HK-2 (cell line): ENCODE data around the gene SPATA31C2.
"Not testable (repeated sequence)": the region's sequence is repeated elsewhere in the genome, so short reads cannot be mapped to it uniquely, and the experiment has no call there.

Experiments
- DNase-seq: peaks from one replicate; pipeline ENCODE4 v3.0.0-alpha.2; 2018; ENCODE audit not compliant: unreplicated experiment

SPATA31C2 gene

DNA sequence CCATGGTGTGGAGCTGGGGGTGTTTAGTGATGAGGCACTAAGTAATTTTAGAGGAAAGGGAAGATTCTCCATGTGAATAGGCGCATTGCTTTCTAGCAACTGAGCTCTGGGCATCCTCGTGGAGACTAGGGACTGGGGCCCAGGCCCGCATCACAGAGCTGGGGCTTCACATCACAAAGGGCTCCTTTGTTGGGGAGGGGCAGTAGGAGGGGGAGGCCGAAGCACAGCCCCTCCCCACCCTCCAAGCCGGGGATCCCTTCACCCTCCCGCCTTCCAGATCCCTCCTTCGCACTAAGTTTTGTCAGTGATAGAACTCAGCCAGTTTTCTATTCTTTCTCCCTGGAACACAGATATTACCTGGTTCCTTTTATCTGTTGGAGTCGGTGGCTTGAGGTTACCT is at the start of gene SPATA31C2:
SPATA31C2 (minus strand) TSS at position 101 of the 400 bp plus-strand sequence; CDS start at position 72, 29 bp downstream.
- DNase-seq: not testable (repeated sequence)

DNA sequence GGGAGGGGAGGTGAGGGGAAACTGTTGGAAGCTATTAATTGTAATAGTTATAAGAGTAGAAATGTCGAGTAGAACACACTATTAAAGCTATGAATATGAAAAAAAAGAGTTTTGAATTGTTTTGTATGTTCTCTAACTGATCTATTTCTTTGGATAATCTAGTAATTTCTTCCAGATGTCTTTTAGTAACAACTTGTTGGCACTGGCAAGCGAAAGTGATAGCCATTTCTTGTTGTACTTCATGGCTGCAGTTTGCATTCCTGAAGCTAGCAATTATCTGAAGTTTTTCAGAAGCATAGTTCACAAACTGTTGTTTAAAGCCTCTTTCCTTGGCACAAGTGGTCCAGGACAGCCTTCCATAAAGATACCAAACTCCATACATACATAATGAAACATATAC is 49.4 kb upstream of the SPATA31C2 start:
- DNase-seq: no peak

DNA sequence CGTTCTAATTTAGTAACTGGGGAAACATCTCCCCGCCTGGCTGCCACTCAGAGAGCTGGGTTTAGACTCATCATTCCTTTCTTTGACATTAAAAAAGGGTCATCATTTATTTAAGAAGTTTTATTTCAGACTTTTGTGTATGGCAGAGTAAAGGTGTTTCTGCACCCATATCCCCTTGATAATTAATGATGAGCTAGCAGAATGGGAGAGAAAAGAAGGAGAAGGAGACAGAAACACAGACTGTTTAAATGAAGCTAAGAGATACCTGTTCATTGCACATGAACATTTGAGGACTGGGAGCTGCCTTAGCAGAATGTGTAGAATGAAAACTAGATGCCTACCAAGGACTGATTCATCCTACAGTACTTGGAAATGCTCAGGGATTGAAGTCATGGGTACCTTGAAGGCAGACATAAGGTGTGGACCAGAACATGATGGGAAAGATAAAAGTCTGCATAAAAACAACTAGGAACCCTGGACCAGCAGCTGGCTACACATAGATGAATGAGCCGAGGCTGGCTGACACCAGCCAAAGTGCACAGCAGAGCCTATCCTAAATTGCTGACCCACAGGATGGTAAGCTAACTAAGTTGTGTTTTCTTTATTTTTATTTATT is 48.3 kb upstream of the SPATA31C2 start:
- no peak for DNase-seq

DNA sequence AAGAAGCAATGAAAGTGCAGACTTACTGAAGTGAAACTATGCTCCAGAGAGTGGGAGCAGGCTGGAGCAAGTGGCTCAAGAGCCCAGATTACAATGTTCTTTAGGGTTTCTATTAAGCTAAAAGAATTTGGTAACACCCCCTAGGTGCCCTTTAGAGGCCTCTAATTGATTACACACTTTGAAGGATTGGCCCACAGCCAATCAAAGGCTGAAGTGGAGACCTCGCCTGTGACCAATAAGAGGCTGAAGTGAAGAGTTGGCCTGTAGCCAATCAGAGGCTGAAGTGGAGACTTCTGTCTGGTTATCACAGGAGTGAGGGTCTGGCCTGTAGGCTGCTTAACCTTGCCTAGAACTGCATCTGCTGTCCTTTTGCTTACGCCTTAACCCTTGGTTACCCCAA is 46.7 kb upstream of the SPATA31C2 start:
- DNase-seq: no peak

DNA sequence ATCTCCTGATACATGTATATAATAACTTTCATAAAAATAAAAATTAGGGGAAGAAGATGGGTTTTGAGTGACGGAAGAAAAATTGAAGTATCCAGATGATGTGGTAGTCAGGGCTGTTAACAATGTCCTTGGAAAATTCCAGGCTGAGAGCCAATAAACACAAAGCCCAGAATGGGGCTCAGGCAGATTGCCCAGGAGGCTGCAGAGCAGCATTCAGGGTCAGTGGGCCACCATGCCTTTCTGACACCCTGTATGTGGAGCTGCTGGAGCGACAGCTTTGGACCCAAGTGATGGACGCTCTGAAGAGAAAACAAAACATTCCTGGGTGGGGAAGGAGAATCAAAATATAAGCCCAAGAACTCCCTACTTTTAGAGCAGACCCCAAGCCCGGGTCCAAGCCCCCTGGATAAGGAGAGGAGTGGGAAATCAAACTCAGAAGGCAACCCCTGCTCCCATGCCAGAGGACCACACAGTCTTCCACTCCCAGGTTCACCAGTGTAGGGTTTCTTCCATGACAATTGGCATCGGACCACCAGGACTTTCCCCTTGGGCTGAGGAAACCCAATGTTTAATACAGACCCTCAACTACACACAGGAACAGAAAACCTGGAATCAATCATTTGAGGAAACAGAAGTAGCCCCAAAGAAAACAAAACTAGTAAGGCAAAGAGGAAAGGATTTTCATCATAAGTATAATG is 45.7 kb upstream of the SPATA31C2 start:
- DNase-seq: no peak

DNA sequence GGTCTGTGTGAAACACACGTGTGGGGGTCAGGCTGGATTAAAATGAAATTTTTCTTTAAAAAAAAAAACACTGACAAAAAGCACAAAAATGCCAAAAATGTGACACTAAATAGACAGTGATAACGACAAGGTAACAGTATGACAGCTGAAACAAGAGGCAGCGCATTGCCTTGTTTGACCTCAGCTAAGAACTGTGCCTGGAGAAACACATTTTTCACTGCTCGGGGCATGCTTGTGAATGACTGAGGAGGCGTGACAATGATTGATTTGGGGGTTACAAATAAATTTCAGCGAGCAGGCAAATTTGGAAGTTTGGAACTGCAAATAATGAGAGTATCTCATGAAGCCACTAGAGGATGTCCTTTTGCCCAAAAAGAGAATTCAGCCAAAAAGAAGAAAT is 44.2 kb upstream of the SPATA31C2 start:
- no peak for DNase-seq

DNA sequence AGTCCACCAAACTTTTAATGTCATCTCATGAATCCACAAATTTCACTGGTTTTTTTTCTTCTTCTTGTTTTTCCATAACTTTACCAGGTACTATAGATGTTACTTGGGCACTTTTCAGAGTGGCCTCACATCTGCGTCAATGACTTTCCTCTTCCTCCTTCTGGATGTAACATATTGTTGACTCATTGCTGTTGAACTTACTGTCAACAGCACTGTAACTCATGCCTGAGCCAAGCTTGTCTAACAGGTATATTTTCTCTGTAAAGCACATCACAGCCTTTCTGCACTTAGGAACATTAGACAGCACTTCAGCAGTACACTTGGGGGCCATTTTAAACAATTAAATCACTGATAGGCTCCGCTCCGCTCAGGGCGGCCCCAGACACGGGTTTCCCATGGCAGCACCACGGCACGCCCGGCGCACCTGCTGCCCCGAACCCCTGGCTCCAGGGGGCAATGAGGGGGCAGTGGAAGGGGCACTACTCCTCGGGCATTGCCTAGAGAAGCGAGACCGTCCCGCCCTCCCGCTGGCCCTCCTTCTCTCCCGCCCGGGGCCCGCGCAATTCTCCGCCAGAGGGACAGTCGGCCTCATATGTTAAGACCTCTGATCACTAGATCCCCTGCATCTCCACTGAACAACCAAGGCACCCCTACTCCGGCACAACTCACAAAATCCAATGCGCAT is 41.9 kb upstream of the SPATA31C2 start:
- no peak for DNase-seq

DNA sequence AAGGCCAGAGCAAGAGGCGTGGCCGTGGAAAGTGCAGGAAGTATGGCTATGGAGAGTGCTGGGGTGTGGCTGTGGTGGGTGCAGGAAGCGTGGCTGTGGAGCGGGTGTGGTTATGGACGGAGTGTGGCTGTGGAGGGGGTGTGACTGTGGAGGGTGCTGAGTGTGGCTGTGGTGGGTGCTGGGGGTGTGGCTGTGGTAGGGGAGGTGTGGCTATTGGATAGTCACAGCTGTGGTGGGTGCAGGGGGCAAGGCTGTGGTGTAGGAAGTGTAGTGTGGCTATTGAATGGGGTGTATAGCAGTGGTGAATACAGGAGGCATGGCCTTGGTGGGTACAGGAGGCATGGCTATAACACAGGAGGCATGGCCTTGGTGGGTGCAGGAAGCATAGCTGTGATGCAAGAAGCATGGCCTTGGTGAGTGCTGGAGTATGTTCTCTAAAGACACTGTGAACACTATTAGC is 40.8 kb upstream of the SPATA31C2 start:
- no peak for DNase-seq

DNA sequence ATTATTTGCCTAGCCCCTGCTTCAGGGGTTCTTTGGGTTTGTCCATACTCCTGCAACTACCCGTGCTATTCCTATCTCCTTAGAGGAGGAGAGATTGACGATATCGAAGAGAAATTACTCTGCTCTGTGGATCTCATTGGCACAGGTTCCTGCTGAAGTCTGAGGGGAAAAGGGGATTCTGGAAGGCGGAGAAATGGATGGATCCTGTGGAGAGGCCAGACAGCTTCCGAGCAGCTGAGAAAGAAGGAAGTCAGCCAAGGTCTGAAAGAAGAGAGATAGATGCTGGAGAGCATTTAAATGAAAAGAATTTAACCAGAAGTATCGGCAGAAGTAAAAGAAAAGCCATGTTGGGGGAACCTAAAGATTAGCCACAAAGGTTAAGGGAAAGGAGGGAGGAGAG is 40.4 kb upstream of the SPATA31C2 start:
- DNase-seq: no peak

DNA sequence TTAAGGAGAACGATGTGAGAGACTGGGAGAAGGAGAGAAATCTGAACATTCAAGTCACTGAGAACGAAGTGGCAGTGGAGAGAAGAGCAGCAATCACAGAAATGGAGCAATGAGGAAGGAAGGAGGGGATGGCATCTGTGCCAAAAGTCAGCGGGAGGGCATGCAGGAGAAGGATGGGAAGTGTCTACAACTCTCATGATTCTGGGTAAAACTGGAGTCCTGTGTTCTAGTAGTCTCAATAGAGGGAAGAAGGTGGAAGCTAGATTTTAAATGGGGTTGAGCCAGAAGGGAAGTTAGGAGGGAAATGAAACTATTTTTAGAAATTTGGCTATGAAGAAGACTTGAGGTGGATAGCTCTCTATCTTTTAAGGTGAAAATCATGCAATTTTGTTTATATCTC is 39.1 kb upstream of the SPATA31C2 start:
- DNase-seq: no peak

DNA sequence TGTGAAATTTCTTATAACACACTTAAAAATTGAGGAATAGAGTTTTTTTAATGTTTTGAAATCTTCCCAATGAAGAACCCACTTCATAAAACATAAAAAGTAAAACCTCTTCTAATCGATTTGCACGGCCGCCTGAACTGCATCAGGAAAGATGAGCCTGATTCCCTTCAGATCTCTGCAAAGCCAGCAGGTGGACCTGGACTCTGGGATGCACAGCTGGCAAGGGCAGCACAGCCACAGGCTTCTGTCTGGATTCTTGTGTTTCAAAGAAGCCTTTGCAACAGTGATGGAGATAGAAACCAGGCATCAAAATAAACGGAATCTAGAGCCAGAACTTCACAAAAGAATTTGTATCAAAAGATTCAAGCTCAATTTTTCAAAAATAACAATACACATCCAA is 36.0 kb upstream of the SPATA31C2 start:
- no peak for DNase-seq

DNA sequence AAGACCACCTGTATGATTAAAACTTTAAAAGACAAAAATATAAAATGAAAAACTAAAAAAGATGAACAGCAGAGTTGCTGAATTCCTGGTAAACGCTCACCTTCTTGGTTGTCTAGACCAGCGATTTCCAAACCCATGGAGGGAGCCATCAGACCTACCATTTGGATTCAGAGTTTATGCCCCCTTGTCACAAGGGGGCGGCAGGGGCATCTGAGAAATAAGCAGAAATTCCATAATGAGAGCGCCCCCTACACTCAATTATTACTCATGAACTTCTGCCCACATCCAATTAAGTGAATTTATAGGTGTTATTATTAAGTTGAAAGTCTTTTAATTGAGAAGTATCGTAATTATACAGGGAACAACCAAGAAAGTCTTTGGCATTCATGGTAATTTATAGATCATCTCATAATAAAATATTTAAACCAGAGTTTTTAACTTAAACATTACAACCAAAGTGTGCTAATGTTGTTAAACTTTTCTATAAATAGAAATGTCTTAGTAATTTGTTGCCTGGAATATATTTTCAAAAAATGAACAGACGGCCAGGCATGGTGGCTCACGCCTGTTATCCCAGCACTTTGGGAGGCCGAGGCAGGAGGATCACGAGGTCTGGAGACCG is 35.2 kb upstream of the SPATA31C2 start:
- peak; percentile 40 for DNase-seq

DNA sequence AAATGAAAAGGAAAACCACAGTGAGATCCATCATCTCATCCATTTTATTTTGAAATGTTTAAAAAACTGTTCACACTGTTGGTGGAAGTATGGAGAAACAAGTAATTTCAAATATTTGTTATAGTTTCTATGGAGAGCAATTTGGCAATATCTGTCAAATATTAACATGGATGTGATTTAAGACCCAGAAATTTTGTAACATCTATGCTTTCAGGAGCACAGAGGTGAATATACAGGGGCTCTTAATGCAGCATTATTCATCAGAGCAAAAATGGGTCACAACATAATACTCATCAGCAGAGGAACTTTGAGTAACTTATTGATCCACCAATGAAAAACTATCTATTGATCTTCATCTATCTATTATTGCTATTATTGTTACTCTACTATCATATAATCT is 31.4 kb upstream of the SPATA31C2 start:
- no peak for DNase-seq

DNA sequence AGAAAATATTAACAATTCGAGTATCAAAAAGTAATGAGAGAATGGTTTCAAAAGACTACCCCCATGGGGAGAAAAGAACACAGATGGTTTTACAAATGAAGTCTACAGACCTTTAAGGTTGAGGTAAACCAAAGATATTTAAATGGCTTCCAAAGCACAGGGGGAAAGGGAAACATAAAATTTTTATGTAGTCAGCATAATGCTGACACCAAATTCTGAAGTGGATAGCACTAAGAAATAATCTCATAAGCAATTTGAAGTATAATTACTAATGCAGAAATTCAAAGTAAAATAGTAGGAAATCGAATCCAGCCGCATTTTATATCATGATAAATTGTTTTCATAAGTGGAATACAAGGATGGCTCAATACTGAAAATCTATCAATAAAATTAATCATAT is 30.3 kb upstream of the SPATA31C2 start:
- no peak for DNase-seq

DNA sequence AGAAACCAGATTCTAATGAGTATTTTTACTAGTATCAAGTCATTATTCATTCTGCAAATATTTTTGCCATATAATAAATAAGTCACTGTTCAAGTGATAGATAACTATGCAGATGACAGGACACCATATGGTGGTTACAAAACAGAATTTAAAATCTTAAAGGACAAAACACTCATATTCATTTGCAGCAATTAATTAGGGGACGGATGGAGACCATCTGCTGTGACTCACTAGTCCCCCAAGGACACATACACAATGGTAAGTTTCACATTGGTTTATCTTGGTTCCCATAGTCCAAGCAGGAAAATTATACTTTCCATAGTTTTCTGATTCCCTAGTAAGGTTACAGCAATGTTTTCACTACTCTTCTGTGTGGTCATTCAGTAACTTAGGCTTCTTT is 28.4 kb upstream of the SPATA31C2 start:
- DNase-seq: no peak

DNA sequence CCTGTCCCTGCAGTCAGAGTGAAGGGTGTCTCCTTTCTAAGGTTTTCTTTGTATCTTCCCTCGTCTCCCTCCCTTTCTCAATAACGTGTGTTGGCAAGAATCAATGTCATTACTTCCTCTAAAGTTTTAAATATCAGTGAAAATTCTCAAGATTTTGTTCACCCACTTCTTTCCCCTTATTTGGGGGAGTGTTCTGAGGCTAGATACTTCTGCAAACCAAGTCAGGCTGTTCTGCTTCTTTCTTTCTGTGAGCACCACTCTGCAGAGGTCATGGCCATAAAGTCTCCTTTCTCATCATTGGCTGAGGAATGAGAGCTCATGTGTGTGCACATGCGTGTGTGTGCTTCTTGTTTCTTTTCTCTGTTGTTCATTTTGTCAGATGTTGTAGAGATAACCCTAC is 26.6 kb upstream of the SPATA31C2 start:
- no peak for DNase-seq

DNA sequence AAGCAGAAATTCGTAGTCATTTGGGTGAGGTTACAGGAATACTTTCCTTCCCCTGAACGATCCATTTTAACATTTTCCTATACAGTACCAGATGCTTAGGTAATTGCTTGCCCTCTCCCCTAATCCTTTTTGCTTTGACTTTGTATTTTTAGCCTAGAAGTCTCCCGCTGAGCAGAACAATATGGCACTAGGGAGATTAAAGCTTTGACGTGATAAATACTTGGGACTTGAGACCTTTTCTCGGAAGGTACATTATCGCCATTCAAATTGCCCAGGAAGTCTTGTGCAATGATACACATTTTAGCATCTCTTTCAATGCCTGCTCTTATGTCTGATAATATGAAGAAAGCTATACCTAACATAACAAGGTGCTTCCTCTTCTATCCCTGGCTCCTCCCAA is 22.9 kb upstream of the SPATA31C2 start:
- DNase-seq: no peak

DNA sequence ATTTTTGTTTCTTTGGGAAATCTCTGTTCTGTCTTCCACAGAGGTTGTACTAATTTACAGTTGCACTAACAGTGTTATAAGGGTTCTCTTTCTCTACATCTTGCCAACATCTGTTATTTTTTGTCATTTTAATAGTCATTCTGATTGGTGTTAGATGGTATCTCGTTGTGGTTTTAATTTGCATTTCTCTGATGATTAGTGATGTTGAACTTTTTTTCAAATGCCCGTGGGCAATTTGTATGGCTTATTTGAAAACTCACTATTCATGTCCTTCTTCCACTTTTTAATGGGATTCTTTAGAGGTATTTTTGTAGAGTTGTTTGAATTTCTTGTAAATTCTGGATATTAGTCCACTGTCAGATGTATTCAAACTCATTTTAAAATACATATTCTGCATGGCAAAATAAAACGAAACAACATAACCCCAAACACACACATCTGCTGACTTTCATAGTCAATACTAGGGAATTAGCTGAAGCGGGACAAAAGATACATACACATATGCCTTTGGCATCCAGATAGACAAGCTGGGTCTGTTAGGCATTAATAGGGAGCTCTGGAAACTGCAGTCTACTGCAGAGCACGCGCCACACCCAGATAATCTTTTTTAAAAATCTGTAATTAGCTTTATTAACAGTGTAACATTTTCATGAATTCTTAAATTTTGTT is 5.8 kb upstream of the SPATA31C2 start:
- DNase-seq: no peak

DNA sequence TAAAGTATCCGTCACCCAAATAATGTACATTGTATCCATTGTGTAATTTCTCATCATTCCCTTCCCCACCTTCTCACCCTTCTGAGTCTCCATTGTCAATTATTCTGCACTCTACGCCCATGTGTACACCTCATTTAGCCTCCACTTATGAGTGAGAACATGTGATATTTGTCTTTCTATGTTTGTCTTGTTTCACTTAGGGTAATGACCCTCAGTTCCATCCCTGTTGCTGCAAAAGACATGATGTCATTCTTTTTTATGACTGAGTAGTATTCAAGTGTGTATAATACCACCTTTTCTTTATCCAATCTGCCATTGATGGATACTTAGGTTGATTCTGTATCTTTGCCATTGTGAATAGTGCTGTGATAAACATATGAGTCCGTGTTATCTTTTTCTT is 4.9 kb upstream of the SPATA31C2 start:
- no peak for DNase-seq

DNA sequence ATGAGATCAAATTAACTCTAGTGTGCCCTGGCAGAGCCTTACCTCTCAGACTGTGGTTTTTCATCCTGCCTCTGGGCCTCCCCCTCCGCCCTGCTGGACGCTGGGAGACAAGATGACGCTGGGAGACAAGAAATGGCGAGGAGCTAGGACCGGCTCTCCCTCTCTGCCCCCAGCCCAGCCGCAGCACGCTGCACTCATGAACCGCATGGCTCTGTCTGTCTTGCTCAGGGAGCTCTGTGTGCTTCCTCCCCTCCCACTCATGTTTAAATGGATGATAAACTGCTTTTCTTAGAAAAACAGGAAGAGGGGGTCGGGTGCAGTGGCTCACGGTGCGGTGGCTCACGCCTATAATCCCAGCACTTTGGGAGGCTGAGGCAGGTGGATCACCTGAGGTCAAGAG is 4.7 kb downstream of the SPATA31C2 start:
- not testable (repeated sequence) for DNase-seq

DNA sequence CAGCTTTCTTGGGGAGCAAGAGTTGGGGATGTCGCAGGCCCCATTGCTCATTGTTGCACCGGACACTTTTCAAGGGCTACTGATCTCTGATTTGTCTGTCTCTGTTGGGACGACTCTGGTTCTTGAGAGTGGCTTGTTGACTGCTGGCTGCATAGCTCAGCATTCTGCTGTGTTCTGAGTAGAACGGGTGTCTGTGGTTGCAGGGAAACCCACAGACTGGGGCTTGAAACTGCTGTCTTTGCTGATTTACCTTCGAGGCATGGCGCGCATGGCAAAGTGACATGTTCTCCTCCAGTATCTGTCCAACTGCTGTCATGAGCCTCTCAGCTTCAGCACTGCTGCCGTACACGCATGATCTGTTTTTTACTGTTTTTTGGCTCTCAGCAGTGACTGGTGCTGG is 8.7 kb downstream of the SPATA31C2 start:
- not testable (repeated sequence) for DNase-seq

DNA sequence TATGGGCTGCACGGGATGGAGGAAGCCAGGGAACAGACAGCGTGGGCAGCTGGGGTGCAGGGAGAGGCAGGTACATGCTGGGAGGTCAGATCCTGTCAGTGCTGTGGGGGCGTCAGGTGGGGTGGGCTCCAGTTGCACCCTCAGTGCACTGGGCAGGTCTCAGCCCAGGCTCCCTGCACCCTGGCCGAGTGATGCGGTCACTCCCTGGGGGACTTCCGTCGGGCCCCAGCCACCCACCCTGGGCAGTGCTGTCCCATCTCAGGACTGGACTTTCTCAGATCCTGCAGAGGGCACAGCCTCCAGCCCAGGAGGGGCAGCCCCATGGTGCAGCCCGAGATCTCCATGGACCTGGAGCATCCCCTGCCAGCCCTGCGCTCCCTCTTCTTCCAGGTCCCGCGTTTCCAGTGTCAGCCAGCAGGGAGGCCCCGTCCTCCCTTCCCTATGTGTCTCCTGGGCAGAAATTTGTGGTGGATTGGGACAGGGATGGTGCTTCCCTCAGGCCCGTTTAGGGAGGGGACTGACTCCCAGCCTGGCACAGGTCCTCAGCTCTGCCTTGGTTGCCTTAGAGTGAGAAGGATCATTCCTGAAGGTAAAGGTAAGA is 10.5 kb downstream of the SPATA31C2 start:
- not testable (repeated sequence) for DNase-seq
